ENCODE data around the gene GRM6.

The GRM6 gene

DNA sequence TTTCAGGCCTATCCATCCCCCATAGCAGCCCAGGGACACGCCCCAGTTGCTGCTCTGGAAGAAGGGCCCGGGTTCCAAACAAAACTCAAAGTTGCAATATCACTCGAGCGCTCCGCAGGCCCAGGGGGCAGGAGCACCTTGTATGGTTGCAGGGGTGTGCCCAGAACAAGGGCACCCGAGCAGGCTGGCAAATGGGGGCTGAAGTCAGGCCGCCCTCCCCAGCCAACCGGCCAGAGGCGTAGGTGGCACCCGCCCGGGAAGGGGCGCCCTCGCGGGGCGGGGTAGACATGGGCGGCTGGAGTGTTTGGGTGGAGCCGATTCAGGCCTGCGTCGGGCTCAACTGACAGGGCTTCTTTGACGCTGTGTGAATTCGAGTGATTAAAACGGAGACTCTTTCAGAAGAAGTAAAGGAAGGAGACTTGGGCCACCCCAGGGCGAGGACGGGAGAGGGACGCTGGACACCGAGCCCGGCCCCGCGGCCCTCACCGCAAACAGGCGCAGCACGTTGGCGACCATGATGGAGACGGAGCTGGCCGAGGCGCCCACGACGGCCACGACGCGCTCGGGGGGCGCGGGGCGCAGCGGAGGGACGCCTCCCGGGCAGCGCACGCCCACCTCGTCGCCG, 1.1 kb downstream of the GRM6 start:
- no peaks in the 10 kb centered on the region for H3K36me3 ChIP-seq
- no peak overlapping the region for H3K4me3 ChIP-seq
- no peaks in the 10 kb centered on the region for H4K20me1 ChIP-seq
- H3K9me3 ChIP-seq = peaks cover 87% of the 10 kb centered on the region
- TF ChIP-seq Cebpa-rat (IDR thresholded peaks at IDR 0.05) = no peak
- H3K4me2 ChIP-seq = no peak overlapping the region
- H3K27ac ChIP-seq = no peak overlapping the region
- H3K27me3 ChIP-seq = 0 out of 2 replicates have a peak, but pooled peaks cover 4% of the 10 kb centered on the region
- no peaks in the 10 kb centered on the region for H3K4me1 ChIP-seq
- H3K9ac ChIP-seq = no peak overlapping the region

DNA sequence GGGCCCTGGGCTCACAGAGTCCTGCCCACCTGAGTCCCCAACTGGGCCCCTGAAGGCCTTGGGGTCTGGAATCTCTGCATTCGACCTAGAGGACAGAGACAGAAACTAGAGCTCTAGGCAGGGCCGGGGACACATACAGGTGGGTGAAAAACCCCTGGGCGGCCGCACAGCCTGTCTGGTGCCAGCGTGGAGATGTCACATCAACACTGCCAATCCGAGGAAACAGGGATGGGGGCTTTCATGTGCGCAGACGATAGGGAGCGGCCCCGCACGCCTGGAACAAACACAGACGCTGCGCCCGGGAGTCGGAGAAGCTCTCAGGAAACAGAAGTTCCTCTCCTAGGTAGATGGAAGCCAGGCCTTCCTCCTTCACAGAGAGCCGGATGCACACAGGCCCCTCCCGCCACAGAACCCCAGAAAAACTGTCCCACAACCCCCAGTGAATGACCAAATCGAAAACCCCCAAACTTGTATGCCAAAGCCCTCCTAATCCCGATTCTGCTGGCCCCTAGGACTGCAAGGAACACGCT, 1.8 kb downstream of the GRM6 start:
- Histone ChIP-seq H3K9me3 (peaks cover 86% of the 10 kb centered on the region), H3K9ac (no peak overlapping the region), H3K27me3 (0 out of 2 replicates have a peak, but pooled peaks cover 4% of the 10 kb centered on the region), H3K4me3 (no peak overlapping the region), H3K36me3 (no peaks in the 10 kb centered on the region), H3K4me1 (no peaks in the 10 kb centered on the region), H4K20me1 (no peaks in the 10 kb centered on the region), H3K4me2 (no peak overlapping the region), H3K27ac (no peak overlapping the region)
- TF ChIP-seq Cebpa-rat (IDR thresholded peaks at IDR 0.05) = no peak

DNA sequence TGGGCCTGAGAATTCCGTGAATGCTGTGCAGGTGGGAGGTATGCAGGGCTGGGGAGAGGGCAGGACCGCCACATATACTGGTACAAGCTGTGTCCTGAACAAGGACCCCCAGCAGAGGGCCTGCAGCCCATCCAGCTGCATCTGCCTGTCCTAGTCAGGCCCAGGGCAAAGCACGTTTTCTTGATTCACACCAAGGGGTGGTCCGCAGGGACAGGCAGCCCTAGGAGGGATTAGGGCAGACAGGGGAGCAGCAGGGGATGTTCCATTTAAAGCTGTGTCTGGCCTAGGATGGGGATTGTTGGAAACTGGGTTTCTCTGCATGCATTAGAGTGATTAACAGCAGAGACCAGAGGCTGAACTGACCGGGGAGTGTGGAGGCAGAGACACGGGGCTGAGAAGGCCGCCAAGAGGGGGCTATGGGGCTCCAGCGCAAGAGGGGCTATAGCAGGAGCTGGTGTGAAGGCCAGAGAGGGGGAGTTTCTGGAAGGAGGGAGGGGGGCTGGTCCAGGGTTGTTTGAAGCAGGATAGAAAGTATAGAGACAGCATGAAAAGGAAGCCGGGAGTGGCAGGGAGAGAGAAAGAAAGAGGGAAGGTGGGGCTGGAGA, 2.7 kb downstream of the GRM6 start:
- Histone ChIP-seq H3K9me3 (peaks cover 92% of the 10 kb centered on the region), H4K20me1 (no peaks in the 10 kb centered on the region), H3K4me1 (no peaks in the 10 kb centered on the region), H3K27me3 (0 out of 2 replicates have a peak, but pooled peaks cover 4% of the 10 kb centered on the region), H3K9ac (no peak overlapping the region), H3K4me2 (no peak overlapping the region), H3K27ac (no peak overlapping the region), H3K36me3 (no peaks in the 10 kb centered on the region), H3K4me3 (no peak overlapping the region)
- no peak for TF ChIP-seq Cebpa-rat (IDR thresholded peaks at IDR 0.05)

DNA sequence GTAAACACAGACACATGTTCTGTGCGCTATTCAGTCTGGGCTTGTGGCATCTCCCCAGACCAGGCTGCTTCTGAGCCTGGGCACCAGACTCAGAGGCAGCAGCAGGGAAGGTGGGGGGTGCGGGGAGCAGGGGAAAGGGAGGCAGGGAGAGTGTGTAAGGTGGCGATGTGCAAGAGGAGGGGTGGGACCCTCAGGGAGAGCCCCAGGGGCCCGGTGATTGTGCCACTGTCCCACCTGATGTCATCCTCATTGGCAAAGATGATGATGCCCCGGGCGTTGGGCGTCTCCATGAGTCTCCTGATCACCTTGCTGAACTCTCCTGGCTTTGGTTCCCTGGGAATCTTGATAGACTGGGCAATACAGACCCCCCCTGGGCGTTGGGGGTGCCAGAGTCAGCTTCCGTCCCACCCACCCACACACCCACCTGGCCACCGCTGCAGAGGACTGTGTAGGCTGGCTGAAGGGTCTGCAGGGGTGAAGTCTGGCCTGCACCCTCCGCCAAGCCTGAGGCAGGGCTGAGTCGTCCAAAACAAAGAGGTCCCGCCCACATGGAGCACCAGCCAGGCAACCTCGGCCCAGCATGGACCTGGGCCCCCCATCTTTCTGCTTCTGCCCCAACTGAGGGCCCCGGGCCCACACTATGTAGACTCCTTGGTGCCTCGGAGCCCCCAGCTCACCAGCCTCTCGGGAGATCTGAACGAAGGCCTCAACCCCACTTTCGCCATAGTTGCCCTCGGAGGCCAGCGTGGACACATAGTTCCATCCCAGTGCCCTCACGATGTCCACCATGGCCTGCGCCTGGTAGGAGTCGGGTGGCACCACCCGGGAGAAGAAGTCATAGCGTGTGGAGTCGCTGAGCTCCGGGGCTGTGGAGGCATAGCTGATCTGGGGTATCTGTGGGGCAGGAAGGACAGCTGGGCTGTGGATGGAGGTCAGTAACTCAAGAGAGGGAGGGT, 3.7 kb downstream of the GRM6 start:
- no peak for TF ChIP-seq Cebpa-rat (IDR thresholded peaks at IDR 0.05)
- Histone ChIP-seq H3K9me3 (peaks cover 94% of the 10 kb centered on the region), H3K4me1 (no peaks in the 10 kb centered on the region)

DNA sequence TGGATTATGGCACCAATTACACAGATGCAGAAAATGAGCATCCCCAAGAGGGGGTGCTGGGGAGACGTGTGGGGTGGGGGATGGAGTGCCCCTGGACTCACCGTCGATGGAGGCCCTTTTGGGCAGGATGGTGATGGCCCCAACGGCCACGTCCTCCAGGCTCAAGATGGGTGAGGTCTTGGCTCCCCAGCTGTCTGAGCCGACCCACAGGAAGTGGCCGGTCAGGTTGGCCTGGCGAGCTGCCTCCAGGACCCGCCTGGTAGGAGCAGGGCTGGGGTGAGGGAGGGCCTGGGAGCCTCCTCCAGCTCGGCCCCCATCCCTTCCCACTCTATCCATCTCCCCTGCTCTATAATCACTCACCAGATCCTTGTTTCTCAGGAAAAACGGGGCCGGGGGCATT, 4.6 kb downstream of the GRM6 start:
- H3K4me1 ChIP-seq = no peaks in the 10 kb centered on the region
- H3K27me3 ChIP-seq = 0 out of 2 replicates have a peak, but pooled peaks cover 4% of the 10 kb centered on the region
- no peak overlapping the region for H3K27ac ChIP-seq
- no peaks in the 10 kb centered on the region for H3K36me3 ChIP-seq
- TF ChIP-seq Cebpa-rat (IDR thresholded peaks at IDR 0.05) = no peak
- H3K4me3 ChIP-seq = no peak overlapping the region
- no peaks in the 10 kb centered on the region for H4K20me1 ChIP-seq
- H3K4me2 ChIP-seq = no peak overlapping the region
- peaks cover 94% of the 10 kb centered on the region for H3K9me3 ChIP-seq
- H3K9ac ChIP-seq = no peak overlapping the region

More for the DNA sequence above, 3.7 kb downstream of the GRM6 start:
- no peak overlapping the region for H3K4me2 ChIP-seq
- no peaks in the 10 kb centered on the region for H3K36me3 ChIP-seq
- no peak overlapping the region for H3K27ac ChIP-seq
- H3K27me3 ChIP-seq = 0 out of 2 replicates have a peak, but pooled peaks cover 4% of the 10 kb centered on the region
- H3K4me3 ChIP-seq = no peak overlapping the region
- no peaks in the 10 kb centered on the region for H4K20me1 ChIP-seq
- H3K9ac ChIP-seq = no peak overlapping the region

DNA sequence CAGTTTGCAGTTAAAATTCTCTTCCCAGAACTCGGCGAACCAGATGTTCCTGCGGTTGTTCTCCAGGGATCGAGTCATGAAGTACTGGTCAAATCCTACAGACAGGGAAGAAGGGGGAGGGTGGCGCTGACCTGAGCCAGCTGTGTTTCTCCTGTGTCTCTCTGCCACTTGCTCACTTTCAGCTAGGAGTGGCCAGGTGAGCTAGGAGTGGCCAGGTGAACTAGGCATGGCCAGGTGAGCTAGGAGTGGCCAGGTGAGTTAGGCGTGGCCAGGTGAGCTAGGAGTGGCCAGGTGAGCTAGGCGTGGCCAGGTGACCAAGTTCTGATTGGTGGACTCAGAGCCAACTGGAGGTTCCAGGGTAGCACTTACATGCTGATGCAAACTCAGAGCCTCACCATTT, 5.8 kb downstream of the GRM6 start:
- H3K4me2 ChIP-seq = no peak overlapping the region
- H4K20me1 ChIP-seq = no peaks in the 10 kb centered on the region
- H3K36me3 ChIP-seq = no peaks in the 10 kb centered on the region
- H3K9ac ChIP-seq = no peak overlapping the region
- peaks cover 94% of the 10 kb centered on the region for H3K9me3 ChIP-seq
- H3K4me1 ChIP-seq = no peaks in the 10 kb centered on the region
- H3K4me3 ChIP-seq = no peak overlapping the region
- no peak overlapping the region for H3K27ac ChIP-seq
- no peak for TF ChIP-seq Cebpa-rat (IDR thresholded peaks at IDR 0.05)
- H3K27me3 ChIP-seq = 0 out of 2 replicates have a peak, but pooled peaks cover 4% of the 10 kb centered on the region

DNA sequence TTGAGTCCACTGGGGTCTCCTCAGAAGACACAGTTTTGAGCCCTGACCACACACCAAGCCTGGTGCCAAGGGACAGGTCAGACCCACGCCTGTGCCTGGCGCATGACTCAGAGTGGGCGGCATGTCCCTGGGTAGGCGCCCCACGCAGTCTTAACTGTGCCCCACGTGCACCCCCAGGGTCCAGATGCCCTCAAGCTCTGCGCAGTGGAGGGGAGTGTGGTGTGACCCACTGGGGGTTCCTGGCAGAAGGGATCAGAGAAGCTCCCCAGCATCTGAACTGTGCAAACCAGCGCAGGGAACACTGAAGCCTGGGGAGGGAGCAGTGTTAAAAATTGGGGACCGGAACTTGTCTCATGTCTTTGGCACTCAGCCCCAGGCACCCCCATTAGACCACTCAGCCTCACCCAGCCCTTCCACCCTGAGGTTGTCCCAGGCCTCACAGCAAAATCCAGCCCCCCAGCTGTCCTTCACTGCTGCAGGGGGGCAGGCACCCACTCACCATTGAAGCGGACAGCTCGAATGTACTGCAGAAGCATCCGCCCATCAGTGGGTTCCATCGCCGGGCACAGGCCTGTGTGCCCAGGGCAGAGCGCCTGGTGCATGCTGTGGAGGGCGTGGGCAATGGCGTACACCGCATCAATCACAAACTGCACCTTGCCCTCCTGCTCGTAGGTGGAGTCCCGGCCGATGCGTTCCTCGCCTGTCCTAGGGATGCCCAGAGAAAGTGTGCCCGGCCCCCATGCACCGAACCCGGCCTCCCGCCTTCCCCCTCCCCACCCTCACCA, 6.5 kb downstream of the GRM6 start:
- no peak overlapping the region for H3K27ac ChIP-seq
- H3K27me3 ChIP-seq = 0 out of 2 replicates have a peak, but pooled peaks cover 4% of the 10 kb centered on the region
- no peak for TF ChIP-seq Cebpa-rat (IDR thresholded peaks at IDR 0.05)
- H3K36me3 ChIP-seq = no peaks in the 10 kb centered on the region
- no peak overlapping the region for H3K4me2 ChIP-seq
- H3K9me3 ChIP-seq = peaks cover 94% of the 10 kb centered on the region
- no peaks in the 10 kb centered on the region for H3K4me1 ChIP-seq
- no peaks in the 10 kb centered on the region for H4K20me1 ChIP-seq
- H3K9ac ChIP-seq = no peak overlapping the region
- H3K4me3 ChIP-seq = no peak overlapping the region

DNA sequence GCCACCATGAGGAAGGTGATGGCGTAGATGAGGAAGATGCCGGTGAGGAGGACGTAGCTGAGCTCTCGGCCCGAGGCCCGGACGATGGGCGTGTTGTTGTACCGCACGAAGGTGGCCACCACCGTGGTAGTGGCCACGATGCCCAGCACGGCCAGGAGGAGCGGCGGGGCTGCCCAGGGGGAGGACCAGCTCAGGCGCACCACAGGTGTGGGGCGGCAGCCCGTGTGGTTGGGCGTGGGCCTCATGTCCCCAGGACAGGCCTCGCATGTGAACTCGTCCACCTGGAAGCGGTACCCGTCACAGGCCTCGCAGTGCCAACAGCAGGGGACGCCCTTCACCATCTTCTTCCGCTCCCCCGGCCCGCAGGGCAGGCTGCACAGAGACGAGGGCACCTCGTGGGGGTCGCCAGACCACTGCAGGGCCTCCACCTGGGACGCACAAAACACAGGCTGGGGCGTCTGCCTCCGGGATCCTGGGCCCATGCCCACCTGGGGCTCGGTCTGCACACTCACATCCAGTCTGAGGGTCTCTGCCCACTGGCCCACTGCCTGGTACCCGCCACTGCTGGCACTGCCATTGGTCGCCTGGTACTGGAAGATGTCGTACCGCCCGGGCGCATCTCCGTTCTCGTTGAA, 8.7 kb downstream of the GRM6 start:
- Histone ChIP-seq H3K27ac (no peak overlapping the region), H3K36me3 (no peaks in the 10 kb centered on the region), H3K4me3 (no peak overlapping the region), H3K4me1 (no peaks in the 10 kb centered on the region), H3K4me2 (no peak overlapping the region), H3K27me3 (no peaks in the 10 kb centered on the region), H3K9me3 (peaks cover 93% of the 10 kb centered on the region), H4K20me1 (no peaks in the 10 kb centered on the region), H3K9ac (no peak overlapping the region)
- no peak for TF ChIP-seq Cebpa-rat (IDR thresholded peaks at IDR 0.05)
